SU-DHL-6 (cell line): ENCODE results near the gene CACNB2.

ENCODE experiments used
- CTCF ChIP-seq: fragments of 200-600 bp; sonication (generic); IDR thresholded peaks from one replicate; pipeline ENCODE4 v1.5.1; 2017; ENCODE audit warnings: antibody characterized with exemption, mild to moderate bottlenecking, low read length, moderate library complexity; ENCODE audit not compliant: insufficient read depth, poor library complexity, severe bottlenecking
- EZH2phosphoT487 ChIP-seq: fragments of 200-600 bp; sonication (generic), shearing (Covaris generic); conservative IDR thresholded peaks from 2 replicates; pipeline ENCODE4 v1.6.1; 2018; ENCODE audit warnings: mild to moderate bottlenecking, antibody characterized with exemption, low read length, moderate library complexity, mixed read lengths

- no peak for TF ChIP-seq CTCF
- TF ChIP-seq EZH2phosphoT487 = no peak
Measured at GRCh38 chr10:18540195-18540594, 400.0 kb downstream of the CACNB2 start.
